HG02759 (cell line): ENCODE measurements around the gene RTCA.
"Not testable (repeated sequence)": the region's sequence is repeated elsewhere in the genome, so short reads cannot be mapped to it uniquely, and the experiment has no call there.

ENCODE experiments used
- ATAC-seq: cut with Tn5 transposase; IDR thresholded peaks from one replicate; pipeline ENCODE4 v1.9.1; 2021; ENCODE audit warnings: mild to moderate bottlenecking, moderate library complexity; ENCODE audit not compliant: unreplicated experiment

RTCA gene

GRCh38 chr1:100304921-100305320, 38.9 kb downstream of the RTCA start:
- no peak for ATAC-seq

- no peak for ATAC-seq
Observed at GRCh38 chr1:100305954-100306353, 39.9 kb downstream of the RTCA start.

GRCh38 chr1:100306735-100307313, 40.8 kb downstream of the RTCA start:
- ATAC-seq = no peak

- no peak for ATAC-seq
Observed at GRCh38 chr1:100308777-100309176, 42.8 kb downstream of the RTCA start.

GRCh38 chr1:100309863-100310262, 43.8 kb downstream of the RTCA start:
- ATAC-seq = no peak

GRCh38 chr1:100313382-100313781, 47.4 kb downstream of the RTCA start:
- ATAC-seq = no peak

GRCh38 chr1:100316622-100317021, 50.6 kb downstream of the RTCA start:
- ATAC-seq = no peak

GRCh38 chr1:100320311-100321099, 54.5 kb downstream of the RTCA start:
- ATAC-seq = no peak

GRCh38 chr1:100321100-100321493, 55.1 kb downstream of the RTCA start:
- ATAC-seq = no peak

- ATAC-seq = no peak
Observed at GRCh38 chr1:100321506-100321905, 55.5 kb downstream of the RTCA start.

- peak; percentile 66 for ATAC-seq
Observed at GRCh38 chr1:100322436-100323211, 56.6 kb downstream of the RTCA start.

- no peak for ATAC-seq
Observed at GRCh38 chr1:100323419-100324106, 57.5 kb downstream of the RTCA start.

GRCh38 chr1:100325415-100326324, 59.7 kb downstream of the RTCA start:
- peak; percentile 38 for ATAC-seq

GRCh38 chr1:100326325-100326670, 60.3 kb downstream of the RTCA start:
- not testable (repeated sequence) for ATAC-seq

GRCh38 chr1:100328133-100328532, 62.1 kb downstream of the RTCA start:
- no peak for ATAC-seq

- ATAC-seq = not testable (repeated sequence)
Observed at GRCh38 chr1:100331146-100331545, 65.1 kb downstream of the RTCA start.

- ATAC-seq = no peak
Observed at GRCh38 chr1:100332331-100332730, 66.3 kb downstream of the RTCA start.

GRCh38 chr1:100335436-100335835, 69.4 kb downstream of the RTCA start:
- ATAC-seq = no peak

- ATAC-seq = not testable (repeated sequence)
Observed at GRCh38 chr1:100337878-100338277, 71.9 kb downstream of the RTCA start.

- not testable (repeated sequence) for ATAC-seq
Observed at GRCh38 chr1:100339735-100340134, 73.7 kb downstream of the RTCA start.
